ENCODE data around the gene SH3RF3. TPM values are rescaled to one million over a fixed set of nuclear protein-coding genes. Genes with fewer than 3 reads are reported as not detected.

SH3RF3 gene
- total RNA-seq, 4 donors from 2014 or later, result 2.2 to 6.1 (median 4.2) TPM

DNA sequence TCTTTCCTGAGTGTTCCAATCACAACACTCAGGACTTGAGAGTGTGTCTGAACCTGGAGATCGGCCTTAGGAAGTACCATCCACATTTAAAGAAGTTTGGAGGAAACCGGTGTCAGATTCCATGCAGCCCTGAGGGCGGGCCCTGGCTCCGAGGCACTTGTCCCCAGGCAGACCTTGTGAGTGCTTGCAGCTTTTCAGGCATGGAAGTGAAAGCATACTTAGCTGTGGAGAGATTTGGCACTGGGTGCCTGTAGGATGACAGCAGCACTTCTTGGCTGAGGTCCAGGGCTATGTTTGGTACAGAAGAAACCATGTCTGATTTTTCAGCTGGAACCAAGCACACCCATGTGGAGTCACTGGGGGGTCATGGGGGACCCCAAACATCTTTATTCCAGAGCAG is 253.9 kb downstream of the SH3RF3 start:
- H3K27ac ChIP-seq, result no peak overlapping the region
- WGBS, result 40% methylated on average over 4 of the region's 4 CpGs

DNA sequence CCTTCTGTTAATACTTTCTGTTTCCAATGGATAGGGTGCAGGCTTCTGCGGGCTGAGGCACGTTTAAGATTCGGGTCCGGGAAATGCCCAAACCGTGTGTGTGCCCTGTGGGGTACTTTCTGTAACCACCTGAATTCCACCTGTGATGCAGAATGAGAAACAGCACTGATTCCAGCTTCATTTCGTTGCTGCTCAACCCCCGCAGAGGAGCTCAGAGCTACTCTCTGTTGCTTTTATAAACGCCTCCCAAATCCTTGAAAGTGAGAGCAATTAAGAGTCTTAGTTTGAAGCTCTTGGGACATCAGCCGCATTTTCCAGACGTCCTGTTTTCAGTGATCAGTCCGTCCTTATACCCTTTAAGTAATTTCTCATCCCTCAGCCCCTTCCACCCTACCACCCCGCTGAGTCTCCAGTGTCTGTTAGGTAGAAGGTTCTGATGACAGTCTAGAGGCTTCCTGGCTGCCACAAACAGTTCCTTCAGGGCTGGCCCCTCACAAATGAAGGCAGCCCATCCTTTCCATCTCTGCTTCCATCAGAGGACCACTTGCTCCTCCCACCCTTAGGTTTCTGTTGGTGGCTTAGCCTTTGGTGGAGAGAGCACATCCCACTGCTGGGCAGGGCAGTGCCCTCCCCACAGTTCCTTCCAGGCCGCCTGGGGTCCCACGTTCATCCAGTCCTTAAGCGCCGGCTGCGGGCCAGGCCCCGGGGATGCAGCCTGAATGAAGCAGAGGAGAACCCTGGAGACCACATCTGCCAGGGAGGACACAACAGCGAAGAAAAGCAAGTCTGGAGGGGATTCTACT is 254.7 kb downstream of the SH3RF3 start:
- peak; percentile 25 to 44 for DNase-seq (ENCODE audit: low spot score in 2 of 2)
- 75% methylated on average over 19 of the region's 19 CpGs for WGBS
- no peak overlapping the region for H3K4me3 ChIP-seq
- TF ChIP-seq POLR2AphosphoS5 (IDR thresholded peaks at IDR 0.05) (no peak), EP300 (IDR thresholded peaks at IDR 0.05) (no peak), POLR2A (IDR thresholded peaks at IDR 0.05) (no peak), CTCF (IDR thresholded peaks at IDR 0.05) (no peak)
- peaks cover 14% of the 10 kb centered on the region for H3K4me1 ChIP-seq
- H3K9me3 ChIP-seq, result no peaks in the 10 kb centered on the region
- H3K36me3 ChIP-seq, result no peaks in the 10 kb centered on the region
- H3K27ac ChIP-seq, result no peak overlapping the region
- no peaks in the 10 kb centered on the region for H3K27me3 ChIP-seq

More for the DNA sequence above, 253.9 kb downstream of the SH3RF3 start:
- H3K4me3 ChIP-seq, result no peak overlapping the region
- peak; percentile 55 to 76 for DNase-seq (ENCODE audit: low spot score in 2 of 2)
- peaks cover 14% of the 10 kb centered on the region for H3K4me1 ChIP-seq
- H3K36me3 ChIP-seq, result no peaks in the 10 kb centered on the region
- no peaks in the 10 kb centered on the region for H3K9me3 ChIP-seq
- H3K27me3 ChIP-seq, result no peaks in the 10 kb centered on the region
- TF ChIP-seq POLR2AphosphoS5 (IDR thresholded peaks at IDR 0.05), result no peak
- no peak for TF ChIP-seq POLR2A (IDR thresholded peaks at IDR 0.05)
- no peak for TF ChIP-seq CTCF (IDR thresholded peaks at IDR 0.05)

GRCh38 chr2:109384308-109385271 is 255.6 kb downstream of the SH3RF3 start:
- peaks cover 14% of the 10 kb centered on the region for H3K4me1 ChIP-seq
- 88% methylated on average over 17 of the region's 18 CpGs for WGBS
- peak; percentile 43 to 65 for DNase-seq (ENCODE audit: low spot score in 2 of 2)

GRCh38 chr2:109385506-109385905 is 256.5 kb downstream of the SH3RF3 start:
- Histone ChIP-seq H3K27ac (no peak overlapping the region), H3K9me3 (no peaks in the 10 kb centered on the region), H3K4me1 (peaks cover 14% of the 10 kb centered on the region), H3K4me3 (no peak overlapping the region), H3K27me3 (no peaks in the 10 kb centered on the region), H3K36me3 (no peaks in the 10 kb centered on the region)
- no peak for TF ChIP-seq POLR2A (IDR thresholded peaks at IDR 0.05)
- TF ChIP-seq EP300 (IDR thresholded peaks at IDR 0.05), result no peak
- TF ChIP-seq CTCF (IDR thresholded peaks at IDR 0.05), result no peak
- TF ChIP-seq POLR2AphosphoS5 (IDR thresholded peaks at IDR 0.05), result no peak
- 74% methylated on average over 4 of the region's 4 CpGs for WGBS
- peak; percentile 12 to 40 for DNase-seq (ENCODE audit: low spot score in 2 of 2)

More at GRCh38 chr2:109384308-109385271, 255.6 kb downstream of the SH3RF3 start:
- no peaks in the 10 kb centered on the region for H3K36me3 ChIP-seq
- no peaks in the 10 kb centered on the region for H3K9me3 ChIP-seq
- H3K27ac ChIP-seq, result no peak overlapping the region
- H3K27me3 ChIP-seq, result no peaks in the 10 kb centered on the region
- no peak for TF ChIP-seq POLR2AphosphoS5 (IDR thresholded peaks at IDR 0.05)
- no peak for TF ChIP-seq POLR2A (IDR thresholded peaks at IDR 0.05)
- no peak for TF ChIP-seq CTCF (IDR thresholded peaks at IDR 0.05)
- no peak for TF ChIP-seq EP300 (IDR thresholded peaks at IDR 0.05)
- H3K4me3 ChIP-seq, result no peak overlapping the region
